ENCODE results near the gene VSIG1. TPM values are rescaled to one million over a fixed set of nuclear protein-coding genes. Genes with fewer than 3 reads are reported as not detected.

The VSIG1 gene
- total RNA-seq, 1 donor from 2014 or later = 0.54 TPM

DNA sequence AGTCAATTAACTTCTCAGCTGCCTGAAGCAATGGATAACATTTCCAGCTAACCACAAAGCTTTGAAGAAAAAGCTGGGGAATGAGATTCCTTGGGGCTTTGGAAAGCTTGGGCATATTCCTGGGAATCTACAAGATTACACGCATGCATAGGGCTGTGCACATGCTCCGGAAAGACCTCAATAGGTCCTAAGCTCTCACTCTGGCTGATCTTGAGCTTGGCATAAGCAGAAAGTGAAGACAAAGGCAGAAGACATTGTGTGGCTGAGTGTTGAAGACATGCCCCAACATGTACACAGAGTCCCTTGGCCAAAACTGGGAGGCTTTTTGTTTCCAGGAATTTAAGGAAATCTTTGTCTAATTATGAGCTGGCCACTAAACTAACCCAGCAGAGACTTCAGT, 77.9 kb downstream of the VSIG1 start:
- no peak for DNase-seq (ENCODE audit: low spot score in 2 of 2, unreplicated experiment in 2 of 2)
- Mint-ChIP-seq H3K27me3 (ENCODE audit: low read depth) (no peaks in the 10 kb centered on the region), H3K27ac (peak overlapping the region; percentile 68), H3K9me3 (no peaks in the 10 kb centered on the region), H3K4me1 (peaks cover 32% of the 10 kb centered on the region), H3K4me3 (no peak overlapping the region), H3K36me3 (no peaks in the 10 kb centered on the region)
- TF ChIP-seq, protein P1, sequence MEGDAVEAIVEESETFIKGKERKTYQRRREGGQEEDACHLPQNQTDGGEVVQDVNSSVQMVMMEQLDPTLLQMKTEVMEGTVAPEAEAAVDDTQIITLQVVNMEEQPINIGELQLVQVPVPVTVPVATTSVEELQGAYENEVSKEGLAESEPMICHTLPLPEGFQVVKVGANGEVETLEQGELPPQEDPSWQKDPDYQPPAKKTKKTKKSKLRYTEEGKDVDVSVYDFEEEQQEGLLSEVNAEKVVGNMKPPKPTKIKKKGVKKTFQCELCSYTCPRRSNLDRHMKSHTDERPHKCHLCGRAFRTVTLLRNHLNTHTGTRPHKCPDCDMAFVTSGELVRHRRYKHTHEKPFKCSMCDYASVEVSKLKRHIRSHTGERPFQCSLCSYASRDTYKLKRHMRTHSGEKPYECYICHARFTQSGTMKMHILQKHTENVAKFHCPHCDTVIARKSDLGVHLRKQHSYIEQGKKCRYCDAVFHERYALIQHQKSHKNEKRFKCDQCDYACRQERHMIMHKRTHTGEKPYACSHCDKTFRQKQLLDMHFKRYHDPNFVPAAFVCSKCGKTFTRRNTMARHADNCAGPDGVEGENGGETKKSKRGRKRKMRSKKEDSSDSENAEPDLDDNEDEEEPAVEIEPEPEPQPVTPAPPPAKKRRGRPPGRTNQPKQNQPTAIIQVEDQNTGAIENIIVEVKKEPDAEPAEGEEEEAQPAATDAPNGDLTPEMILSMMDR (IDR thresholded peaks at IDR 0.05; ENCODE audit: unreplicated experiment) = no peak

DNA sequence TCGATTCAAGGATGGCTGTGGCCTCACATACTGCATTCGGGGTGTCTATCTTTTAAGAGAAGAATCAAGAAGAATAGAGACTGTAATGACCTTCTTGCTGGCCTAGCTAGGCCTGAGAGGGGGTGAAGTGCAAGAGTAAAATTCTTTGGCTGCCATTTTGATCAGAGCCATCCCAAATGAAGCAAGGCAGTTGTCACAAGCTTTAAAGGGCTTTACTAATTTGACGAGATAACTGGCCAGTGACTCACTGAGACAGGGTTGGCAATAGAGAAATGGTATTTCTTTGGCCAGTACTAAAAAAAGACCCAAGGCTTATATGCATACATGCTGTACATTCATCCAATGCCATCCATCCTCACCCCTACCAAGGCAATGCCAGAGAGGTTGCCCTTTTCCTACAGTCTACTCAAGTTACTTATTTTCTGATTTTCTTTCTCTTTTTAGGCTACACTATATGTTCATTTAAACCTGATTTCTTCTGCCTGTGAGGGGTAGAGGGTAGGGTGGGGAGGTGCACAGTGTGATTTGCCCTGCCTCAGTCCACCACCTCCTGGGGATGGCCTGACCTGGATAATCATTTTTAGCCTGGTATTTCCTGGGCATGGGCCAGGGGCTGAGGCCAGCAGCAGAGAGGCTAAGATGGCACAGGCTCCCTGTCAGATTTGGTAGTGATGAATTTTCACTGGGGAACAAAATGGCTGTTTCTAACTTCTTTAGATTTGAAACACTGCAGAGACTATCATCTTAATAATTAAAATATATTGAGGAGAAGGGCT, 78.9 kb downstream of the VSIG1 start:
- TF ChIP-seq, protein P1 (IDR thresholded peaks at IDR 0.05; ENCODE audit: unreplicated experiment) = no peak
- Mint-ChIP-seq H3K4me3 (no peak overlapping the region), H3K27ac (no peak overlapping the region), H3K27me3 (ENCODE audit: low read depth) (no peaks in the 10 kb centered on the region), H3K4me1 (peaks cover 32% of the 10 kb centered on the region), H3K9me3 (no peaks in the 10 kb centered on the region), H3K36me3 (no peaks in the 10 kb centered on the region)
- DNase-seq (ENCODE audit: low spot score in 2 of 2, unreplicated experiment in 2 of 2) = no peak

DNA sequence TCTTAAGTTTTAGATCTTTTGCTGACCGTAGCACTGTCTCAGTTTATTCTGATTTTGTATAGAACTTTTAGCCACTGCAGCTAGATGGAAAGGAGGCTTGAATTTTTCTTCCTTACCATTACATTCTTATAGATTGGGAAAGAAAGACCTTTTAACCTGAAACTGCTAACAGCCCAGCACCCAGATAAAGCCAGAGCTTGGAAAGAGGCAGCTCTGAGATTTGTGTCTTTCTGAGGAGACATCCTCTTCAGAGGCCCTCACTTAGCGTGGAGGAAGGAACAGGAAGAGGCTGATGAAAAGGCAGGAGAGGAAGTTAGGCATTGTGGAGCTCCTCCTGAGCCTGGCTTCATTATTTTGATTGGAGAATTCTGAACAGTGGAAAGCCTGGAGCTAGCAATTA, 81.8 kb downstream of the VSIG1 start:
- Mint-ChIP-seq H3K4me1 (peaks cover 15% of the 10 kb centered on the region), H3K9me3 (no peaks in the 10 kb centered on the region), H3K27ac (peak overlapping the region; percentile 2), H3K27me3 (ENCODE audit: low read depth) (no peaks in the 10 kb centered on the region), H3K36me3 (peaks cover 5% of the 10 kb centered on the region), H3K4me3 (no peak overlapping the region)
- DNase-seq (ENCODE audit: low spot score in 2 of 2, unreplicated experiment in 2 of 2) = no peak
- TF ChIP-seq, protein P1 (IDR thresholded peaks at IDR 0.05; ENCODE audit: unreplicated experiment) = no peak

DNA sequence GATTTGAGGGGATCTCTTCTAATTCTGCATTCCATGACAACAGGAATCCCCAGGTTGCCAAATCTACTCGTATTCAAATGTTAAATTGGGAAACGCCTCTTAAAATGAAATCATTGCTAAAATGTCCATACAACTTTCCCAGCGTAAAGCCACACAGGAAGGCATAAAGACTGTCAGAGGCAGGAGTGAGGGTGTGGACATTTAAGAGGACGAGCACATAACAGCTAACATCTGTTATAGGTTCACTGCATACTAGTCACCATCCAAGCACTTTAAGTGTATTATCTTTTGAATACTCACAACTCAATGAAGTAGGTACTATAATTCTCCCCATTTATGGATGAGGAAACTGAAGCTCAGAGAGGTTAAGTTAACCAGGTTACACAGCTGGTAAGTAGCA, 82.3 kb downstream of the VSIG1 start:
- Mint-ChIP-seq H3K36me3 (peaks cover 5% of the 10 kb centered on the region), H3K27me3 (ENCODE audit: low read depth) (no peaks in the 10 kb centered on the region), H3K4me3 (no peak overlapping the region), H3K27ac (no peak overlapping the region), H3K9me3 (no peaks in the 10 kb centered on the region), H3K4me1 (peaks cover 11% of the 10 kb centered on the region)
- TF ChIP-seq, protein P1 (IDR thresholded peaks at IDR 0.05; ENCODE audit: unreplicated experiment) = no peak
- DNase-seq (ENCODE audit: low spot score in 2 of 2, unreplicated experiment in 2 of 2) = no peak

Other genes starting within 250 kb of the VSIG1 start
- 8.8 to 10.1 TPM (median 9.4 TPM) in 3 replicates for gene MID2, start 219.2 kb upstream of the VSIG1 start, total RNA-seq
- not detected in 3 replicates for gene TEX13B, start 62.7 kb upstream of the VSIG1 start, total RNA-seq
- gene PSMD10, start 46.5 kb downstream of the VSIG1 start, total RNA-seq = 62.9 to 63.8 TPM (median 63.5 TPM) in 3 replicates
- gene ATG4A, start 46.7 kb downstream of the VSIG1 start, total RNA-seq = 7.9 to 9.9 TPM (median 8.9 TPM) in 3 replicates

Data from mesothelial cell of epicardium (in vitro differentiated cells).